HG03575 (cell line): ENCODE measurements around the gene HBA2.
"Not testable (repeated sequence)": the region's sequence is repeated elsewhere in the genome, so short reads cannot be mapped to it uniquely, and the experiment has no call there.

Source experiments
- ATAC-seq: cut with Tn5 transposase; IDR thresholded peaks from one replicate; pipeline ENCODE4 v1.9.1; 2021; ENCODE audit not compliant: unreplicated experiment, insufficient number of reproducible peaks, low FRiP score; ENCODE audit errors: extremely low read depth

HBA2 gene

GRCh38 chr16:153550-154216, 19.0 kb upstream of the HBA2 start:
- not testable (repeated sequence) for ATAC-seq

- ATAC-seq = no peak
Observed at GRCh38 chr16:154217-155030, 18.3 kb upstream of the HBA2 start.

GRCh38 chr16:155031-155398, 17.7 kb upstream of the HBA2 start:
- ATAC-seq = no peak

GRCh38 chr16:159136-159849, 13.4 kb upstream of the HBA2 start:
- ATAC-seq = no peak

- not testable (repeated sequence) for ATAC-seq
Observed at GRCh38 chr16:160242-160641, 12.4 kb upstream of the HBA2 start.

GRCh38 chr16:160691-161190, 11.9 kb upstream of the HBA2 start:
- no peak for ATAC-seq

- no peak for ATAC-seq
Observed at GRCh38 chr16:162271-162991, 10.2 kb upstream of the HBA2 start.

GRCh38 chr16:163139-163538, 9.5 kb upstream of the HBA2 start:
- ATAC-seq = not testable (repeated sequence)

GRCh38 chr16:163696-164095, 9.0 kb upstream of the HBA2 start:
- not testable (repeated sequence) for ATAC-seq

GRCh38 chr16:164134-164823, 8.4 kb upstream of the HBA2 start:
- ATAC-seq = not testable (repeated sequence)

GRCh38 chr16:164827-165538, 7.7 kb upstream of the HBA2 start:
- no peak for ATAC-seq

GRCh38 chr16:165539-166374, 6.9 kb upstream of the HBA2 start, which contains the start of gene HBM:
Gene HBM (plus strand): TSS chr16:165978. CDS start chr16:165998, 20 bp downstream.
- ATAC-seq = no peak

GRCh38 chr16:166375-167121, 6.1 kb upstream of the HBA2 start:
- ATAC-seq = no peak

GRCh38 chr16:167122-167690, 5.5 kb upstream of the HBA2 start:
- ATAC-seq = no peak

GRCh38 chr16:168424-168823, 4.3 kb upstream of the HBA2 start:
- ATAC-seq = no peak

- ATAC-seq = no peak
Observed at GRCh38 chr16:169014-169413, 3.7 kb upstream of the HBA2 start.
